NCI-H2196 (cell line): ENCODE data around the gene B4GALT6.
A peak's percentile ranks its signal among the peaks of the same experiment; 100 is the strongest.
"Not testable (repeated sequence)": the region's sequence is repeated elsewhere in the genome, so short reads cannot be mapped to it uniquely, and the experiment has no call there.

Experiments
- DNase-seq: peaks from one replicate; lab custom pipeline; 2025; ENCODE audit not compliant: unreplicated experiment; lab: John Stamatoyannopoulos, UW

The B4GALT6 gene

GRCh38 chr18:31684279-31685096, at the start of gene B4GALT6:
B4GALT6 (minus strand) TSS chr18:31684581; CDS start chr18:31684426, 155 bp downstream.
- DNase-seq: no peak

- no peak for DNase-seq
These were observed 47.2 kb upstream of the B4GALT6 start for GRCh38 chr18:31731628-31732027.

- not testable (repeated sequence) for DNase-seq
These were observed 44.8 kb upstream of the B4GALT6 start for GRCh38 chr18:31729196-31729595.

GRCh38 chr18:31723990-31724711, 39.8 kb upstream of the B4GALT6 start:
- DNase-seq: no peak

GRCh38 chr18:31723639-31723989, 39.2 kb upstream of the B4GALT6 start:
- no peak for DNase-seq

- peak; percentile 74 for DNase-seq
These were observed 38.1 kb upstream of the B4GALT6 start for GRCh38 chr18:31722369-31722957.

GRCh38 chr18:31721601-31722000, 37.2 kb upstream of the B4GALT6 start:
- DNase-seq: no peak

GRCh38 chr18:31720867-31721266, 36.5 kb upstream of the B4GALT6 start:
- no peak for DNase-seq

GRCh38 chr18:31719363-31720006, 35.1 kb upstream of the B4GALT6 start:
- DNase-seq: no peak

GRCh38 chr18:31718386-31718785, 34.0 kb upstream of the B4GALT6 start:
- DNase-seq: no peak

- DNase-seq: no peak
These were observed 32.0 kb upstream of the B4GALT6 start for GRCh38 chr18:31716362-31716761.

GRCh38 chr18:31711365-31712172, 27.2 kb upstream of the B4GALT6 start:
- DNase-seq: no peak

GRCh38 chr18:31710826-31711225, 26.4 kb upstream of the B4GALT6 start:
- DNase-seq: no peak

- no peak for DNase-seq
These were observed 23.4 kb upstream of the B4GALT6 start for GRCh38 chr18:31707815-31708214.

- no peak for DNase-seq
These were observed 18.1 kb upstream of the B4GALT6 start for GRCh38 chr18:31702449-31702848.

GRCh38 chr18:31701744-31702143, 17.4 kb upstream of the B4GALT6 start:
- no peak for DNase-seq

GRCh38 chr18:31700990-31701389, 16.6 kb upstream of the B4GALT6 start:
- no peak for DNase-seq

GRCh38 chr18:31697351-31698298, 13.2 kb upstream of the B4GALT6 start:
- no peak for DNase-seq

- DNase-seq: no peak
These were observed 11.6 kb upstream of the B4GALT6 start for GRCh38 chr18:31695989-31696388.

- DNase-seq: no peak
These were observed 9.9 kb upstream of the B4GALT6 start for GRCh38 chr18:31694297-31694696.
